GM12892 (cell line): Measurements from ENCODE around the gene ITPKB.

ENCODE experiments used
- POLR2A ChIP-seq: IDR thresholded peaks from 2 replicates; pipeline ENCODE4 v1.6.1; 2011; ENCODE audit warnings: low read depth, low read length, control low read depth
- POLR2AphosphoS5 ChIP-seq: IDR thresholded peaks from 2 replicates; pipeline ENCODE4 v1.6.1; 2011; ENCODE audit warnings: low read depth, low read length, control low read depth

GRCh38 chr1:226665505-226666163 is 73.4 kb downstream of the ITPKB start:
- no peak for TF ChIP-seq POLR2AphosphoS5
- TF ChIP-seq POLR2A = no peak
